T-helper 2 cell treated with Interferon-gamma antibody and Interleukin-4, amounts not matched to agents 5 μg/mL and 100 μg/mL, for 36 hours (primary cell): ENCODE results near the gene TLCD1.
"Not testable (repeated sequence)": the region's sequence is repeated elsewhere in the genome, so short reads cannot be mapped to it uniquely, and the experiment has no call there.

ENCODE experiments used
- DNase-seq: peaks from one replicate; pipeline ENCODE4 v3.0.0; 2021; ENCODE audit warnings: low spot score
- H3K27ac Mint-ChIP-seq: one replicate; pipeline ENCODE4 v1.8.0; 2021; ENCODE audit warnings: mild to moderate bottlenecking, mixed read lengths
- H3K27me3 Mint-ChIP-seq: one replicate; pipeline ENCODE4 v1.8.0; 2021; ENCODE audit warnings: low read depth, mixed read lengths
- H3K36me3 Mint-ChIP-seq: one replicate; pipeline ENCODE4 v1.8.0; 2021; ENCODE audit warnings: low read depth, mixed read lengths
- H3K4me1 Mint-ChIP-seq: one replicate; pipeline ENCODE4 v1.8.0; 2021; ENCODE audit warnings: low read depth, mixed read lengths
- H3K4me3 Mint-ChIP-seq: one replicate; pipeline ENCODE4 v1.8.0; 2022; ENCODE audit warnings: mild to moderate bottlenecking, moderate library complexity, mixed read lengths
- H3K9me3 Mint-ChIP-seq: one replicate; pipeline ENCODE4 v1.8.0; 2021; ENCODE audit warnings: mixed read lengths

The TLCD1 gene

DNA sequence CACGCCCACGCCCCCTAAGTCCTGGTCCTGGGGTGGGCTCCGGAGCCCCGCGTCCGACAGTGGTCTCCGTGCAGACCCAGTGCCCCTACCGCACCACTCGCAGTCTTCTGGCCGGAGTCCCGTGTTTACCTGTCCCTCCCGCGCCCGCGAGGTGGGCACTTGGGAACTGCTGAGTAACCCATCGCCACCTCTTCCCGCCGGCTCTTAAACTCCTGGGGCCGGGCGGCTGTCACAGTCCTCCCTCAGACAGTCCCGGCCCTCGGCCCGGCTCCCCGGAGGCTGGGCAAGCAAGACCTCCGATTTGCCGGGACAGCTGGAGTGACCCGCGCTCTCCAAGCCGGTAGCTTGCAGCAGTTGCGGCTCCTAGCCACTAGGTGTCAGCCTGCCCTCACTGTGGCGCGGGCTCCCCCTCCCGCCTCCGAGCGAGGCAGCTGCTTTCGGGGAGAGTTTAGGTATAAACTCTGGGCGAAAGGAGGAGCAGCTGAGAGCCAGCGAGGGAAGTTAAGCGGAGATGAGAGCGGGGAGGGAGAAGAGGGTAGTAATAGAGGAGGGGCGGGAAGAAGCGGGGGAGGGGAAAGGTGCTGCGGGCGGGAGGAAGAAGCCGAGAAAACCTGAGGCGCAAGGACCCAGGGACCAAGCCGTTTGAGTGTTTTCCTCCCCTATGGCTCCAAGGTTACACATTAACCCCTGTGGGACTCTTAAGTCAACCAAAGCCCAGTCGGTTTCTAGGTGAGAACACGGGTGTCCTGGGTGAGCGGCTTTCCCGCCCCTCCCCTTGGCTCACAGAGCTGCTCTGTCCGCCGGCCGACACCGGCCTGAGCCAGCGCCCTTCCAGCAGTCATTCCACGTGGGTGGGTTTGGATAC, 826 bp upstream of the TLCD1 start:
- no peaks in the 10 kb centered on the region for H3K9me3 Mint-ChIP-seq
- peak overlapping the region; percentile 98 for H3K4me3 Mint-ChIP-seq
- H3K27me3 Mint-ChIP-seq: no peaks in the 10 kb centered on the region
- peaks cover 42% of the 10 kb centered on the region for H3K4me1 Mint-ChIP-seq
- peak; percentile 93 for DNase-seq
- peaks cover 30% of the 10 kb centered on the region for H3K36me3 Mint-ChIP-seq
- H3K27ac Mint-ChIP-seq: peak overlapping the region; percentile 98

DNA sequence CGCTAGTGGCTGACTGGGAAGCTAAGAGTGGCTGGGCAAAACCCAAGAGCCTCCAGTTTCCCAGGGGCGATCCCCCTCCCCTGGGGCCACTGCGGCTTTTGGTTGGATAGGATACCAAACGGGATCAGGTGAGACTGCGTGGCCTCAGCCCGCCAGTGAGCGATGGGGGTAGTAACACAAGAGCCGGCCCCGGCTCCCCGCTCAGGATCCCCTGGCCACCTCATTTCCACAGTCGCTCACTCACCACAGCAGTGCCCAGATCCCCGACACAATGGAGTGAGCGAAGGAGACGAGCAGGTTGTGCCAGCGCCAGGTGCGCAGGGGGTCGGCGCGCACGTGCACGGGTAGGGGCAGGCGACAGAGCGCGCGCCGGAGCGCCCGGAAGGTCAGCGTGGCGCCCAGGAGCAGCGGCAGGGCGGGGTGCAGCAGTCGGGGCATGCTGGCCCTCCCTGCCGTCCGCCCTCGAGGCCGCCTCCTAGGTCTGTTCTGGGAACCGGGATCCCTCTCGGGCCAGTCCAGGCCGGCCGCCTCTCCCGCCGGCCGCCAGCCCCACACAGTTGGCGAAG, 290 bp downstream of the TLCD1 start:
- Mint-ChIP-seq H3K27me3 (no peaks in the 10 kb centered on the region), H3K36me3 (peaks cover 39% of the 10 kb centered on the region), H3K27ac (peak overlapping the region; percentile 85), H3K4me3 (peak overlapping the region; percentile 88), H3K4me1 (peaks cover 47% of the 10 kb centered on the region), H3K9me3 (no peaks in the 10 kb centered on the region)
- no peak for DNase-seq

DNA sequence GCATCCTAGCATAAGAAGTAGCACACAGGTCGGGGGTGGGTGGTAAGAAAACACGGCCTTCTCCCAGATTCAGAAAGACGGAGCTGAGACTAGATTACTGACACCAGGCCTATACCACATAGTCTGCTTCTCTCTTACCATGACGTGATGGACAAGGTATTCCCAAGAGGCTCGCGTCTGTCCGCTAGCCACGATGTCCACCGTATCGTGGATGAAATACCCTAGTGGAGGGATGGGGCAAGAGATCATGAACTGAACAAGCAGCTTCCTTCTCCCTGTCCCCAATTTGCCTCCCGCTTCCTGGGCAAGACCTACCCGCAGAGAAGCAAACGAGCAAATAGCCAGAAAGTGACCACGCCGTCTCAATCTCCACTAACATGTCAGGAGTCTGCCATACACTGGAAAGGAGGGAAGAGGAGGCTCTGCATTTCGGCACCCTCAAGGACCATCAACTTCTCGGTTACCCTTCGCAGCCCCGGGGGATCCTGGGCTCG, 820 bp downstream of the TLCD1 start:
- no peak for DNase-seq
- H3K4me1 Mint-ChIP-seq: peaks cover 50% of the 10 kb centered on the region
- peaks cover 44% of the 10 kb centered on the region for H3K36me3 Mint-ChIP-seq
- H3K9me3 Mint-ChIP-seq: no peaks in the 10 kb centered on the region
- H3K27me3 Mint-ChIP-seq: no peaks in the 10 kb centered on the region
- H3K4me3 Mint-ChIP-seq: peak overlapping the region; percentile 88
- H3K27ac Mint-ChIP-seq: peak overlapping the region; percentile 85

DNA sequence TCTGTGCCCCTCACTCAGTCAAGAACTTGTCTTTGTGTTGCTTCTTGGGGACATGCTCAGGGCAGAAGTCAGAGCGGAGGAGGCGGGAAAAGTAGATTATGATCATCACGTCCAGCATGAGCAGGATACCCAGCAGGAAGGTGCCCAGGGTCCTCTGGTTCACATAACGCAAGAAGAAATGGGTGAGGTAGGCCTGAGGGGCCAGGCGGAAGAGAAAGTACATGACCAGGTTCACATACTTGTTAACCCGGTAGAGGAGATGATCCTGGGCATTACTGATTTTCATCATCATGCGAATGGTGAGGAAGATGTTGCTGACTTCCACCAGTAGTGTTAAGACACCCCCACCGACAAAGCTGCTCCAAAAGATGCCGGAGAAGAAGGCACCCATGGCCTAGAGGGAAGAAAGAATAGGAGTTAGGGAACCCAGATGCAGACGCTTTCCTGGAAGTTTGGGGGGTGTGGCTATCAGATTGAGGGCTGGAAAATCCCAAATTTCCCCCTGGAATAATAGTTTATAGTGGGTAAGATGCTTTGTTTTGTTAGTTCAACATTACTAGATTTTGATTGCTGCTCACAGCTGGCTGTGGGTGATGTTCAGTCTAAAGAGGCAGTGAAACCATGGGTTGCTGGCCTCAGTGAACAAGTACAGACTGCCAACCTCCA, 1.4 kb downstream of the TLCD1 start:
- H3K27ac Mint-ChIP-seq: peak overlapping the region; percentile 85
- no peaks in the 10 kb centered on the region for H3K27me3 Mint-ChIP-seq
- peak overlapping the region; percentile 88 for H3K4me3 Mint-ChIP-seq
- H3K4me1 Mint-ChIP-seq: peaks cover 47% of the 10 kb centered on the region
- DNase-seq: no peak
- H3K36me3 Mint-ChIP-seq: peaks cover 49% of the 10 kb centered on the region
- no peaks in the 10 kb centered on the region for H3K9me3 Mint-ChIP-seq

DNA sequence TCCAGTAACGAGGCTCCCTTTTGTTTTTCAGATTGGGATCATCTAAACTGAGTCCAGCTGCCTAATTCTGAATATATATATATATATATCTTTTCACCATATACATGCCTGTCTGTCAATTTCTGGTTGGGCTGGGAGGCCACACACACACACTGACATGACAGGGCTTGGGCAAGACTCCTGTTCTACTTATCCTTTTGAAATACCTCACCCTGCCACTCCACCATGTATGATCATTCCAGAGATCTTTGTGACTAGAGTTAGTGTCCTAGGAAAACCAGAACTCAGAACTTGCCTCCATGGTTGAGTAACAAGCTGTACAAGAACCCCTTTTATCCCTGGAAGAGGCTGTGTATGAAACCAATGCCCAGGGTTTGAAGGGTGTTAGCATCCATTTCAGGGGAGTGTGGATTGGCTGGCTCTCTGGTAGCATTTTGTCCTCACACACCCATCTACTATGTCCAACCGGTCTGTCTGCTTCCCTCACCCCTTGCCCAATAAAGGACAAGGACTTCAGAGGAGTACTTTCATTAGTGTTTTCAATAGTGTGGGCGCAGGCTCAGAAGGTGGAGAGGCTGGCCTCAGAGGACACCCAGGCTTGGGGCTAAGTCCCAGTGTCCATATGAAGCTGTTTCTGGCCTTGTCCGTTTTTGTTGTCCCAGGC, 2.1 kb downstream of the TLCD1 start:
- Mint-ChIP-seq H3K4me3 (peak overlapping the region; percentile 88), H3K4me1 (peaks cover 48% of the 10 kb centered on the region), H3K36me3 (peaks cover 51% of the 10 kb centered on the region), H3K27ac (peak overlapping the region; percentile 85)
- H3K9me3 Mint-ChIP-seq, DNase-seq, H3K27me3 Mint-ChIP-seq: not testable (repeated sequence)

DNA sequence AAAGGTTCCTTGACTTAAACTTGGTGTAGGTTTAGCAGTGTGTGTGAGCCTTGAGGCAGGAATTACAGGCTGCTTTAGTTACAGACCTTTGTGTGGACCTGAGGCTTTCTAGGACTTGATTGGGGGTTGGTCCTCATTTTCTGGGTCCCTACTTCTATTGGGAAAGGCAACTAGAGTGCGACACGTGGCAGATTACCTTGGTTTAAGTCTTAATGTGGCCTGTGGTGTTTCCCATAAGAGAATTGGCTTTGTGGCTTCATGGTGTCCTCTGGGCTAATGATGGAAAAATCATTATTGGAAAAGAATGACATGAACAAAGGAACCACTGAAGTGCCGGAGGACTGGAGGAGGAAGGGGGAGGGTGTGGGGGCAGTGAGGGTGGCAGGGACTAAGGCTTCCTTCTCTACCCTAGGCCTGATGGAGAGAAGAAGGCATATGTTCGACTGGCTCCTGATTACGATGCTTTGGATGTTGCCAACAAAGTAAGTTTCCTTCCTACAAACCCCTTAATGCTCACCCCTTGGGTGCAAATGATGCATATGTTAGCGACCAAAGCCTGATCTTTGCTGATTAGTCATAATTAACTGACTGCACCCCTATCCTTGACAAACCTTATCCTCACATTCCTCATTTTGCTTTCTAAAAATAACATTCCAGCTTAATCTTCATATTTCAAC, 2.7 kb downstream of the TLCD1 start:
- Mint-ChIP-seq H3K36me3 (peaks cover 51% of the 10 kb centered on the region), H3K9me3 (no peaks in the 10 kb centered on the region), H3K27ac (peak overlapping the region; percentile 36), H3K4me1 (peaks cover 51% of the 10 kb centered on the region), H3K27me3 (peaks cover 6% of the 10 kb centered on the region), H3K4me3 (no peak overlapping the region)
- DNase-seq: no peak

DNA sequence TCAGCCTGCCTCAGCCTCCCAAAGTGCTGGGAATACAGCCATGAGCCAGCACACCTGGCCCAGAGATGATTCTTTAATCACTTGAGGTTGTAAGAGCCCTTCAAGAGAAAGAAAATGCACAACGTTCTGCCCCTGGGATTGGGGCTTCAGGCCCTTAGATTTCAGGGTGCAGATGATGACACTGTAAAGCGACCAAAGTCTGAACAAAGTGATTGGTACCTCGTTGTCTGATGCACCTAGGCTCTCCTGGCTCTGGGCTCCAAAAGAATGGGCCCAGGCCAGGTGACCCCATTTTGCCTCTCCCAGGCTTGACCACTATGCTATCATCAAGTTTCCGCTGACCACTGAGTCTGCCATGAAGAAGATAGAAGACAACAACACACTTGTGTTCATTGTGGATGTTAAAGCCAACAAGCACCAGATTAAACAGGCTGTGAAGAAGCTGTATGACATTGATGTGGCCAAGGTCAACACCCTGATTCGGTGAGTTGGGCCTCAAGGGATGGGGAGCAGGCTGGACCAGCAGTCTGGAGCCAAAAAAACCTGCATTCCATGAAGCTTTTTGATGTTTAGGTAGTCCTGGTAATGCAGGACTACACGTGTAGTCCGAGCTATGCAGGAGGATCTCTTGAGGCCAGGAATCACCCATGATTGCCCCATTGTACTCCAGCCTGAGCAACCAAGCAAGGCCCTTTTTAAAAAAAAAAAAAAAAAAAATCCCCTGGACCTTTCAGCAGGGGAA, 3.4 kb downstream of the TLCD1 start:
- Mint-ChIP-seq H3K4me3 (peak overlapping the region; percentile 98), H3K27me3 (peaks cover 11% of the 10 kb centered on the region), H3K27ac (peak overlapping the region; percentile 41), H3K4me1 (peaks cover 50% of the 10 kb centered on the region), H3K9me3 (no peaks in the 10 kb centered on the region), H3K36me3 (peaks cover 51% of the 10 kb centered on the region)
- DNase-seq: no peak

DNA sequence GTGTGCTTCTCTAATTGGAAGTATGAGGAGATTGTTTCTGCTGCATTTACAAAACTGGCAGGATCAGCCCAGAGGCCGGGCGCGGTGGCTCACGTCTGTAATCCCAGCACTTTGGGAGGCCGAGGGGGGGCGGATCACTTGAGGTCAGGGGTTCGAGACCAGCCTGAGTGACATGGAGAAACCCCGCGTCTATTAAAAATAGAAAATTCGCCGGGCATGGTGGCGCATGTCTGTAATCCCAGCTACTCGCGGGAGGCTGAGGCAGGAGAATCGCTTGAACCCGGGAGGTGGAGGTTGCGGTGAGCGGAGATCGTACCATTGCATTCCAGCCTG, 5.1 kb downstream of the TLCD1 start:
- H3K4me1 Mint-ChIP-seq: peaks cover 44% of the 10 kb centered on the region
- not testable (repeated sequence) for H3K9me3 Mint-ChIP-seq, DNase-seq
- peak overlapping the region; percentile 97 for H3K27ac Mint-ChIP-seq
- peaks cover 16% of the 10 kb centered on the region for H3K27me3 Mint-ChIP-seq
- peak overlapping the region; percentile 98 for H3K4me3 Mint-ChIP-seq
- peaks cover 51% of the 10 kb centered on the region for H3K36me3 Mint-ChIP-seq

DNA sequence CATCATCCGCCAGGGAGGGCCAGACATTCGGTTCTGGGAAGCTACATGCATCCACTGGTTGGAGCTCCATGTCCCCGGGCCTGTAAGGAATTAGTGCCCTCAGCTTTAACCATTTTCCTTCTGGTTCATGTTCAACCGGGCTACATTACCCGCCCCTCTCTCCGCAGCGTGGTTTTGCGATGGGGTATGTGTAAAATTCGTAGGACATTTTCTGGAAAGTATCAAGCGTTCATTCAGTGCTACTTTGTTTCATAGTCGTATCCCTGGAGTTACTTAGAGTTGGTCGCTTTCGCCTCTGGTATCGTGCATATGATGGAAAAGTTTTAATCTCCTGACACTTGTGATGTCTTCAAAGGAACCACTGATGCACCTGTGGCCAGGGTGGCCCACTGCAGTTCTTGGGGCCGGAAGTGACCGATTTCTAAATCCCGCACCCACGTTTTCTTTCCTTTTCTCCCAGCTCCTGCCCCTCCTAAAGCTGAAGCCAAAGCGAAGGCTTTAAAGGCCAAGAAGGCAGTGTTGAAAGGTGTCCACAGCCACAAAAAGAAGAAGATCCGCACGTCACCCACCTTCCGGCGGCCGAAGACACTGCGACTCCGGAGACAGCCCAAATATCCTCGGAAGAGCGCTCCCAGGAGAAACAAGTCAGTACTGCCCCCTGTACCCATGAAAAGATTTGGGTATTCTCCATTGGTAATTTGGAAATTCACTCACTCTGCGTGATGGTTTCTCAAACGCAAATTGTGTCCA, 5.6 kb downstream of the TLCD1 start:
- peaks cover 50% of the 10 kb centered on the region for H3K36me3 Mint-ChIP-seq
- H3K27ac Mint-ChIP-seq: peak overlapping the region; percentile 97
- no peak for DNase-seq
- peaks cover 21% of the 10 kb centered on the region for H3K27me3 Mint-ChIP-seq
- no peaks in the 10 kb centered on the region for H3K9me3 Mint-ChIP-seq
- H3K4me1 Mint-ChIP-seq: peaks cover 42% of the 10 kb centered on the region
- peak overlapping the region; percentile 98 for H3K4me3 Mint-ChIP-seq

DNA sequence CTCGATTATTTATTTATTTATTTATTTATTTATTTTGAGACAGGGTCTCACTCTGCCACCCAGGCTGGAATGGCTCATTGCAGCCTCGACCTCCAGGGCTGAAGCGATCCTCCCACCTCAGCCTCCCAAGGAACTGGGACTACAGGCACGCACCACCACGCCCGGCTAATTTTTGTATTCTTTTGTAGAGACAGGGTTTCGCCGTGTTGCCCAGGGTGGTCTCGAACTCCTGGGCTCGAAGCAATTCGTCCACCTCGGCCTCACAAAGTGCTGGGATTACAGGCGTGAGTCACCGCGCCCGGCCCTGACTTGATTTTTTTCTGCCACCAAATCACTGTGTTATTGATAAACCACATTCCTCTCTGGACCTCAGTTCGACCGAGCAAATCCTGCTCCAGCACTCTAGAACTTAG, 7.0 kb downstream of the TLCD1 start:
- no peak for DNase-seq
- Mint-ChIP-seq H3K27ac (peak overlapping the region; percentile 97), H3K36me3 (peaks cover 37% of the 10 kb centered on the region), H3K9me3 (no peaks in the 10 kb centered on the region), H3K27me3 (peaks cover 29% of the 10 kb centered on the region), H3K4me1 (peaks cover 29% of the 10 kb centered on the region), H3K4me3 (peak overlapping the region; percentile 98)

DNA sequence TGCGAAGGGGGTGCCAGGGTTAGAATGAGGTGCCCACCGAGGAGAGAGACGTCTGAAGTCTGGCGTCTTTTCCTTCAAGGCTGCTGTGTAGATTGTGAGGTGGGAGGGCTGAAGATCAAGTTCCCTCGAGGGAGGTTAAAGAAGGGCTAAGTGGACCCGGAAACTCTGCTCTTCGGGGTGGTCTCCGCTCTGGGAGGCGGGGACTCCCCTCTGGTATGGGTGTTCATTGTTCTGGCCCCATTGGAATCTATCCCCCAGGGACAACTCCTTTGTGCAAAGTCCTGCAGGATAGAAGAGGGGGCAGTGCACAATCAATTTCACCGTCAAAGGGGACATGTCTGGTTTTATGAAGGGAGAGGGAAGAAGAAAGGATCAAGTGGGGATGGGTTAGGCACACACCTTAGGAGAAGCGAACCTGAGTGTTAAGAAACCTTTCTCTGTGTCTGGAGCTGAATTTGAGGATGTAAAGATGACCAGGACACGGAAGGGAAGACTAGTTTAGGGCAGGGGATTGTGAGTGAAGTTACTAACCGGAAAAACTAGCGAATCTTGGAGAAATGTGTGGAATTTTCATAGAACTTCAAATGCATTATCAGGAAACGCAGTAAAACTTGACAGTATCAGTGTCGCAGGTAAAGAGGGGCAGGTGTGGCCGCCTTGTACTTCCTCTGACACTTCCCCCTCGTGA, 7.6 kb downstream of the TLCD1 start:
- DNase-seq: no peak
- H3K27me3 Mint-ChIP-seq: peaks cover 29% of the 10 kb centered on the region
- peaks cover 35% of the 10 kb centered on the region for H3K36me3 Mint-ChIP-seq
- peaks cover 27% of the 10 kb centered on the region for H3K4me1 Mint-ChIP-seq
- H3K27ac Mint-ChIP-seq: peak overlapping the region; percentile 74
- peak overlapping the region; percentile 74 for H3K4me3 Mint-ChIP-seq
- no peaks in the 10 kb centered on the region for H3K9me3 Mint-ChIP-seq
